Astrocyte of the cerebellum (primary cell): ENCODE measurements around the gene STIMATE.

Experiments used
- DNase-seq: peaks from one replicate; pipeline ENCODE4 v3.0.0-alpha.2; 2011; ENCODE audit warnings: low read depth
- H3K4me3 ChIP-seq: 2 replicates; pipeline ENCODE4 v1.5.1; 2011; ENCODE audit warnings: mild to moderate bottlenecking, low read depth, low read length, moderate library complexity
- in situ Hi-C: cut with HindIII; loops from 2 replicates; pipeline ENCODE4 v1.10.0; 2017; ENCODE audit warnings: low sequenced_read_pairs
- TF ChIP-seq, protein P1 (sequence below): IDR thresholded peaks from 2 replicates; pipeline ENCODE4 v1.5.1; 2012; ENCODE audit warnings: low read length, low read depth, moderate library complexity, mild to moderate bottlenecking; ENCODE audit errors: missing control alignments

Gene STIMATE

DNA sequence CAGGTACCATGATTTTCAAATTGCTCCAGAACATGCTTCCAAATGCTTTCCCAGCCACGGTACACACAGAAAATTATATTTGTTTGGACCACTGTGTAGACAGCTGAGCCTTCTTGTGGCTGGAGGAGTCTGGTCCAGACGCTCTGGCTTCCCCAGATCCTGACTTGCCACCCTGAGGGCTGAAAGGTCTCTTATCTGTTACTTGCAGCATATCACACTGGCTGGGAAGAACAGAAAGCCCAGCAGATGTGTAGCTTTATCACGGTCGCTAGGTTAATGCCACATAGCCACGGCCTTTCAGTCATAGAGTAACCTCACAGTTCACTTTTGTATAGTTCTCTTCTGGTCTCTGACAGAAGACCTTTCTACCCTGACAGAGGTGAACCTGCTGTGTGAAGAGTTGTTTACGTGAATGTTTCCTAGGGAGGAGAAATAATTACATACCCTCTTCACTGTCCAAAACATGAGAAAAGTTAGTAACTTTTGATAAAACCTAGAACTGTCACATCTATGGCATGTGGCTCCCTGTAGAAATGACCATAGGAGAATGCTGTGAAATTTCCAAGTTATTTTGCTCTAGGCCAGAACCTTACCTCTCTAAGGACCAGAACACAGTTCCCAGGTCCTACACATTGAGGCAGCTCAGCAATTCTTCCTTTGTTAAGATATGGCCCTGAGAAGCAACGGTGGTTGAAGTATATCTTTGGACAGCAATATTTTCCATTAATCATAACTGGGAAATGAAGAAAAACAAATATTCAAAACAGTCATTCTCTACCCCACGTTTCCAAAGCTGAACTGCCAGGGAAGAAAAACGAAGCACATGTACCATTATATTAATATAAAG, 15.8 kb upstream of the STIMATE start:
- in situ Hi-C loops = no loop called here
- DNase-seq = no peak
- H3K4me3 ChIP-seq = no peak overlapping the region
- TF ChIP-seq, protein P1, sequence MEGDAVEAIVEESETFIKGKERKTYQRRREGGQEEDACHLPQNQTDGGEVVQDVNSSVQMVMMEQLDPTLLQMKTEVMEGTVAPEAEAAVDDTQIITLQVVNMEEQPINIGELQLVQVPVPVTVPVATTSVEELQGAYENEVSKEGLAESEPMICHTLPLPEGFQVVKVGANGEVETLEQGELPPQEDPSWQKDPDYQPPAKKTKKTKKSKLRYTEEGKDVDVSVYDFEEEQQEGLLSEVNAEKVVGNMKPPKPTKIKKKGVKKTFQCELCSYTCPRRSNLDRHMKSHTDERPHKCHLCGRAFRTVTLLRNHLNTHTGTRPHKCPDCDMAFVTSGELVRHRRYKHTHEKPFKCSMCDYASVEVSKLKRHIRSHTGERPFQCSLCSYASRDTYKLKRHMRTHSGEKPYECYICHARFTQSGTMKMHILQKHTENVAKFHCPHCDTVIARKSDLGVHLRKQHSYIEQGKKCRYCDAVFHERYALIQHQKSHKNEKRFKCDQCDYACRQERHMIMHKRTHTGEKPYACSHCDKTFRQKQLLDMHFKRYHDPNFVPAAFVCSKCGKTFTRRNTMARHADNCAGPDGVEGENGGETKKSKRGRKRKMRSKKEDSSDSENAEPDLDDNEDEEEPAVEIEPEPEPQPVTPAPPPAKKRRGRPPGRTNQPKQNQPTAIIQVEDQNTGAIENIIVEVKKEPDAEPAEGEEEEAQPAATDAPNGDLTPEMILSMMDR = no peak

DNA sequence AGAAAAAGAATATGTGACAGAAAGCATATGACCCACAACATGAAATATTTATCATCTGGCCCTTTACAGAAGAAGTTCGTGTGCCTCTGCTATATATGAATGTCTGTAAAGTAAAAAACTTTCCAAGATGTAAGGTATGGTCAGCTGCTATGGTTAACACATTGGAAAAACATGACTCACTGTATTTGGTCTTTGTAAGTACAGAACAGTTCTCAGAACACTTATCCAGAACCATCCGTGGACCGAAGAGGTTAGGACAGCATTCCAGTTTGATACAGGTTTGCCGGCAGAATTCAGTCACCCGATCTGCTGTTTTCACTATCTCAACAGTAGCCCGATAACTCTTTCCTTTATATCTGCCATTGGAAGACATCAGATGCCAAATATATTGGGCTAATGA, 13.5 kb upstream of the STIMATE start:
- in situ Hi-C loops = no loop called here
- TF ChIP-seq, protein P1 = no peak
- DNase-seq = no peak
- H3K4me3 ChIP-seq = no peak overlapping the region

DNA sequence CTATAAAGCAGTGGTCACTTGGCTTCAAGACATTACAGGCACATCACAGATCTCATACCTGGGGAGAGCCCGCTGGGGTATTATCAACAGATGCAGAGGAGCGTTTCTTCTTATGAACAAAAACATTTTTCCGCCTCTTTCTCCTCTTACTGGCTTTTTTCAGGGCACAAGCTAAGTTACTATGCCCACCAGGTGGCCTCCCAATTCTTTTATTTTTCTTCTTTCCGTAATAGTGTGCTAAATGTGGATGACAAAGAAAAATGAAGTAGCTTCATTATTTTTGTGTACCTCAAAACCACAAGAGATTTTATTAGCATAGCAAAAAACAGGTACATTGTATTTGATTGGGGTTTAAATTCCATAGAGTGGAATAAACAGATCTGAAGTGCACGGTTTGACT, 10.1 kb upstream of the STIMATE start:
- TF ChIP-seq, protein P1 = no peak
- DNase-seq = no peak
- no peak overlapping the region for H3K4me3 ChIP-seq
- in situ Hi-C loops = no loop called here

DNA sequence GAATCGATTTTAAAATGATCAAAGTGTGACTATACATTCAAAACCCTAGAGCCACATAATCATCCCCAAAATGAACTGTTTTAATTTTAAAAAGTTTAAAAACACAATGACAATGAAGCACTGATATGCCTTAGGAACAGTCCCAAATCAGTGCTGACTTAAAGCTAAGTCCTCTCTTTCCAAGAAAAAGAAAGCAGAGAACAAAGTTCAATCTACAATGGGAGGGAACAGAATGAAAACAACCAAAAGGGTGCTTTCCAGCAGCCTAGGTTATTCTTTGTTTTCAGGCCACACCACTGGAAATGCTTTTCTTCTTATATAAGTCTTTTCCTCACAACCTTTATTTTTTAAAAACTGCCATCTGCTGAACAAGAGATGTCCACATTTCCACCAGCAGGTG, 7.2 kb upstream of the STIMATE start:
- no peak overlapping the region for H3K4me3 ChIP-seq
- TF ChIP-seq, protein P1 = no peak
- no peak for DNase-seq
- in situ Hi-C loops = no loop called here

DNA sequence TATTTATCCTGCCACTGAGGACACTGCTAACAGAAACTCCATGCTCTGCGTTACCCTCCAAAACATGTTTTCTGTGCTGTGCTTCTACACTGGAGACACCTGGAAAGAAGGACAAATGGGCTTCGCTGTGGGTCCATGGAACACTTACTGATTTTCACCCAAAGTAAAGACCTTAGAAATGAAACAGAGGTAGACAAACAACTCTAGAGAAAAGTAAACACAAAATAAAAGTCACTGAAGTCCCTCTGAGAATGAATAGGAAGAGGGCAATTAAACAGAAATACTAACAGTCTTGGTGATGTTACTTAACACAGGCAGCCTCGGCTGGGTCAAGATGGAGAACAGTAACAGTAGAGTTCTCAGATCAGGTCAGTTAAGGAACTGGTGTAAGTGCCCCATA, 6.7 kb upstream of the STIMATE start:
- no peak for DNase-seq
- no peak overlapping the region for H3K4me3 ChIP-seq
- TF ChIP-seq, protein P1 = no peak
- in situ Hi-C loops = no loop called here

DNA sequence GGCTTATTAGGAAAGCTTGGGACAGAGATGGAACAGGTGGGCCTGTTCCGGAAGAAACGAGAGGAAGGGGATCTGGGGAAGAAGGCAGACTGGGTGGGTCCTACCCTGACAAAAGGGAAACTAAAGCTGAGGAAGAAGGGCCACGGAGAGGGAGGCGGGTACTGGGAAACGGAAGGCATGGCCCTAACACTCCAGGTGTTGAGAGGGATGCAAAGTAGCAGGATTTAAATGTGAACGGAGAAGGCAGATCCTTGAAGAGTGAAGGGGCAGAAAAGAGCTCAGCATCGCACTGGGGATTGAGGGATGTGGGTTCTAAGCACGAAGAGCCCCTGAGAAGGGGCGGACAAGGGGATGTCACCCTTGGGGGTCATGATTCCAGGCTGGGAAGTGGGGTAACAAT, 735 bp downstream of the STIMATE start:
- in situ Hi-C loops = loop anchor here (5.0 kb wide), 1 partner anchor 59 kb away; the partner anchor contains the start of gene MUSTN1

More for the DNA sequence above, 735 bp downstream of the STIMATE start:
- TF ChIP-seq, protein P1 = no peak
- no peak for DNase-seq
- peak overlapping the region; percentile 83 for H3K4me3 ChIP-seq
